CD14-positive monocyte (primary cell): ENCODE results near the gene ERCC2. TPM values are rescaled to one million over a fixed set of nuclear protein-coding genes. Genes with fewer than 3 reads are reported as not detected.

Experiments used
- DNase-seq, 3 donors: peaks; one replicate each; pipeline ENCODE4 v3.0.0-alpha.2; 2011 to 2022
- H2AFZ ChIP-seq: 2 replicates; pipeline ENCODE4 v1.6.0; 2012; ENCODE audit warnings: mild to moderate bottlenecking, low read depth, low read length, inconsistent platforms; ENCODE audit not compliant: insufficient read depth, poor library complexity, severe bottlenecking
- H3K27ac ChIP-seq, 2 donors: 1 replicate in 1 of 2; 2 replicates in 1 of 2; pipeline ENCODE4 v1.5.1; 2012 to 2013; ENCODE audit warnings: low read length in 2 of 2, control low read depth in 1 of 2, inconsistent platforms in 1 of 2, low read depth in 1 of 2, mild to moderate bottlenecking in 1 of 2
- H3K27me3 ChIP-seq, 2 donors: one replicate each; pipeline versions ENCODE4 v1.6.0 to v1.6.1; 2011 to 2013; ENCODE audit warnings: low read length in 2 of 2; ENCODE audit not compliant: control insufficient read depth in 2 of 2, insufficient read depth in 2 of 2
- H3K36me3 ChIP-seq, 2 donors: replicated peaks in 1 of 2; 1 replicate in 1 of 2; 2 replicates in 1 of 2; pipeline versions ENCODE4 v1.5.1 to v1.6.1; 2012 to 2013; ENCODE audit warnings: low read length in 2 of 2, control low read depth in 1 of 2, inconsistent platforms in 1 of 2, mild to moderate bottlenecking in 1 of 2; ENCODE audit not compliant: insufficient read depth in 2 of 2, control insufficient read depth in 1 of 2
- H3K4me1 ChIP-seq, 2 donors: 1 replicate in 1 of 2; 2 replicates in 1 of 2; pipeline versions ENCODE4 v1.5.1 to v1.6.1; 2012 to 2013; ENCODE audit warnings: low read length in 2 of 2, control low read depth in 1 of 2, inconsistent platforms in 1 of 2, mild to moderate bottlenecking in 1 of 2, moderate library complexity in 1 of 2; ENCODE audit not compliant: insufficient read depth in 2 of 2, control insufficient read depth in 1 of 2
- H3K4me2 ChIP-seq: replicated peaks from 2 replicates; pipeline ENCODE3; 2012; ENCODE audit warnings: low read length, moderate library complexity, mild to moderate bottlenecking; ENCODE audit not compliant: poor library complexity, severe bottlenecking; ENCODE audit errors: extremely low read depth
- H3K4me3 ChIP-seq, 3 experiments: fragments of 200-600 bp in 1 of 3; sonication (generic) in 1 of 3; replicated peaks in 1 of 3; 1 replicate in 2 of 3; 2 replicates in 1 of 3; pipeline ENCODE4 v1.5.1; 2011 to 2013; ENCODE audit warnings: low read length in 3 of 3, mild to moderate bottlenecking in 3 of 3, control low read depth in 2 of 3, low read depth in 2 of 3, inconsistent platforms in 1 of 3, moderate library complexity in 1 of 3
- H3K79me2 ChIP-seq: 2 replicates; pipeline ENCODE4 v1.6.0; 2012; ENCODE audit warnings: mild to moderate bottlenecking, control low read depth, inconsistent platforms, low read length, moderate library complexity; ENCODE audit not compliant: insufficient read depth
- H3K9ac ChIP-seq: 2 replicates; pipeline ENCODE4 v1.6.0; 2017; ENCODE audit warnings: low read length, mild to moderate bottlenecking; ENCODE audit not compliant: insufficient read depth, poor library complexity, severe bottlenecking
- H3K9me3 ChIP-seq, 2 donors: replicated peaks in 1 of 2; 1 replicate in 1 of 2; 2 replicates in 1 of 2; pipeline versions ENCODE4 v1.5.1 to v1.6.1; 2012 to 2013; ENCODE audit warnings: low read length in 2 of 2, control low read depth in 1 of 2; ENCODE audit not compliant: control insufficient read depth in 1 of 2, insufficient read depth in 1 of 2
- H4K20me1 ChIP-seq: 2 replicates; pipeline ENCODE4 v1.6.0; 2012; ENCODE audit warnings: mild to moderate bottlenecking, low read length, control low read depth, moderate library complexity; ENCODE audit not compliant: insufficient read depth
- H3K27ac Mint-ChIP-seq, 7 donors: one replicate each; pipeline ENCODE4 v1.8.0; 2020; ENCODE audit warnings: mild to moderate bottlenecking in 7 of 7, mixed read lengths in 7 of 7, moderate library complexity in 6 of 7, inconsistent platforms in 2 of 7
- H3K27me3 Mint-ChIP-seq, 3 donors: one replicate each; pipeline ENCODE4 v1.8.0; 2021 to 2022; ENCODE audit warnings: low read depth in 3 of 3, mild to moderate bottlenecking in 3 of 3, mixed read lengths in 3 of 3, moderate library complexity in 3 of 3, inconsistent platforms in 1 of 3
- H3K36me3 Mint-ChIP-seq, 2 donors: one replicate each; pipeline ENCODE4 v1.8.0; 2020; ENCODE audit warnings: mixed read lengths in 2 of 2, inconsistent platforms in 1 of 2, mild to moderate bottlenecking in 1 of 2
- H3K4me1 Mint-ChIP-seq: one replicate; pipeline ENCODE4 v1.8.0; 2020; ENCODE audit warnings: mild to moderate bottlenecking, mixed read lengths
- H3K4me3 Mint-ChIP-seq, 2 donors: one replicate each; pipeline ENCODE4 v1.8.0; 2020; ENCODE audit warnings: mild to moderate bottlenecking in 2 of 2, mixed read lengths in 2 of 2, moderate library complexity in 1 of 2
- H3K9me3 Mint-ChIP-seq, 7 donors: one replicate each; pipeline ENCODE4 v1.8.0; 2020 to 2022; ENCODE audit warnings: mixed read lengths in 7 of 7, mild to moderate bottlenecking in 6 of 7, moderate library complexity in 6 of 7, inconsistent platforms in 2 of 7
- WGBS: methylation state at CpG from one replicate; pipeline ENCODE4 v1.1.5; 2013; ENCODE audit warnings: missing lambda C conversion rate; ENCODE audit not compliant: insufficient coverage; 5-methylcytosine and 5-hydroxymethylcytosine counted together
- intact Hi-C, 2 donors: fragments of 100-400 bp; cut with micrococcal nuclease; formaldehyde crosslinking; loops; one replicate each; pipeline versions ENCODE4 v1.15.0 to v1.15.1; 2023
- polyA plus RNA-seq, 3 donors: library from polyadenylated mRNA; depleted of rRNA in 1 of 3; unstranded in 2 of 3; stranded (reverse) in 1 of 3; fragments of 300-500 nt in 2 of 3; fragments of >200 nt in 1 of 3; fragmentation: Illumina TruSeq in 2 of 3; gene quantifications; 1 replicate in 2 of 3; 2 replicates in 1 of 3; pipeline ENCODE4 v1.2.3, GENCODE V29; 2012 to 2021
- TF ChIP-seq, protein P1 (sequence below): fragments of 200-600 bp; IDR thresholded peaks from one replicate; pipeline ENCODE4 v1.8.0; 2022; ENCODE audit warnings: antibody characterized with exemption, mild to moderate bottlenecking

ERCC2 gene
- polyA plus RNA-seq, 3 donors, result 4.0 to 20.0 (median 4.4) TPM

GRCh38 chr19:45364696-45365095 lies 5.7 kb downstream of the ERCC2 start:
- Histone ChIP-seq H2AFZ (no peak overlapping the region), H4K20me1 (no peaks in the 10 kb centered on the region), H3K9ac (no peak overlapping the region), H3K9me3 (no peaks in the 10 kb centered on the region), H3K4me1 (peaks cover 2% of the 10 kb centered on the region in 2 donors), H3K27ac (no peak overlapping the region), H3K79me2 (no peaks in the 10 kb centered on the region), H3K4me3 (no peak overlapping the region), H3K27me3 (no peaks in the 10 kb centered on the region), H3K4me2 (no peak overlapping the region), H3K36me3 (peaks cover 26 to 32% of the 10 kb centered on the region in 2 donors)
- H3K9me3 Mint-ChIP-seq, result no peaks in the 10 kb centered on the region
- intact Hi-C loops, result no loop called here
- no peak for DNase-seq
- peaks cover 23 to 56% of the 10 kb centered on the region in 2 donors for H3K36me3 Mint-ChIP-seq
- 90% methylated on average over 12 of the region's 12 CpGs for WGBS
- no peaks in the 10 kb centered on the region for H3K27me3 Mint-ChIP-seq
- H3K4me3 Mint-ChIP-seq, result no peak overlapping the region
- no peak overlapping the region for H3K27ac Mint-ChIP-seq
- peaks cover 8% of the 10 kb centered on the region for H3K4me1 Mint-ChIP-seq
- TF ChIP-seq, protein P1, sequence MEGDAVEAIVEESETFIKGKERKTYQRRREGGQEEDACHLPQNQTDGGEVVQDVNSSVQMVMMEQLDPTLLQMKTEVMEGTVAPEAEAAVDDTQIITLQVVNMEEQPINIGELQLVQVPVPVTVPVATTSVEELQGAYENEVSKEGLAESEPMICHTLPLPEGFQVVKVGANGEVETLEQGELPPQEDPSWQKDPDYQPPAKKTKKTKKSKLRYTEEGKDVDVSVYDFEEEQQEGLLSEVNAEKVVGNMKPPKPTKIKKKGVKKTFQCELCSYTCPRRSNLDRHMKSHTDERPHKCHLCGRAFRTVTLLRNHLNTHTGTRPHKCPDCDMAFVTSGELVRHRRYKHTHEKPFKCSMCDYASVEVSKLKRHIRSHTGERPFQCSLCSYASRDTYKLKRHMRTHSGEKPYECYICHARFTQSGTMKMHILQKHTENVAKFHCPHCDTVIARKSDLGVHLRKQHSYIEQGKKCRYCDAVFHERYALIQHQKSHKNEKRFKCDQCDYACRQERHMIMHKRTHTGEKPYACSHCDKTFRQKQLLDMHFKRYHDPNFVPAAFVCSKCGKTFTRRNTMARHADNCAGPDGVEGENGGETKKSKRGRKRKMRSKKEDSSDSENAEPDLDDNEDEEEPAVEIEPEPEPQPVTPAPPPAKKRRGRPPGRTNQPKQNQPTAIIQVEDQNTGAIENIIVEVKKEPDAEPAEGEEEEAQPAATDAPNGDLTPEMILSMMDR, result no peak

- Histone ChIP-seq H4K20me1 (no peaks in the 10 kb centered on the region), H3K79me2 (no peaks in the 10 kb centered on the region), H3K9me3 (no peaks in the 10 kb centered on the region), H3K4me3 (no peak overlapping the region), H3K4me1 (no peaks in the 10 kb centered on the region), H3K9ac (no peak overlapping the region), H3K27ac (no peak overlapping the region), H2AFZ (no peak overlapping the region), H3K27me3 (no peaks in the 10 kb centered on the region), H3K4me2 (no peak overlapping the region), H3K36me3 (peaks cover 26 to 40% of the 10 kb centered on the region in 2 donors)
- no peaks in the 10 kb centered on the region for H3K9me3 Mint-ChIP-seq
- peaks cover 28 to 62% of the 10 kb centered on the region in 2 donors for H3K36me3 Mint-ChIP-seq
- no peak overlapping the region for H3K4me3 Mint-ChIP-seq
- no peak overlapping the region for H3K27ac Mint-ChIP-seq
- WGBS, result 96% methylated on average over 37 of the region's 44 CpGs
- TF ChIP-seq, protein P1, result no peak
- intact Hi-C loops, result no loop called here
- no peak for DNase-seq
- H3K4me1 Mint-ChIP-seq, result peaks cover 2% of the 10 kb centered on the region
- no peaks in the 10 kb centered on the region for H3K27me3 Mint-ChIP-seq
Measured at GRCh38 chr19:45363861-45364459, 6.4 kb downstream of the ERCC2 start.
